C1 segment of cervical spinal cord (tissue), 14 donors: ENCODE measurements around the gene UGT2B11.
A peak's percentile ranks its signal among the peaks of the same experiment; 100 is the strongest.
"Not testable (repeated sequence)": the region's sequence is repeated elsewhere in the genome, so short reads cannot be mapped to it uniquely, and the experiment has no call there.

Experiments
- DNase-seq, 14 donors: peaks; one replicate each; lab custom pipeline; 2025; lab: John Stamatoyannopoulos, UW

UGT2B11 gene

DNA sequence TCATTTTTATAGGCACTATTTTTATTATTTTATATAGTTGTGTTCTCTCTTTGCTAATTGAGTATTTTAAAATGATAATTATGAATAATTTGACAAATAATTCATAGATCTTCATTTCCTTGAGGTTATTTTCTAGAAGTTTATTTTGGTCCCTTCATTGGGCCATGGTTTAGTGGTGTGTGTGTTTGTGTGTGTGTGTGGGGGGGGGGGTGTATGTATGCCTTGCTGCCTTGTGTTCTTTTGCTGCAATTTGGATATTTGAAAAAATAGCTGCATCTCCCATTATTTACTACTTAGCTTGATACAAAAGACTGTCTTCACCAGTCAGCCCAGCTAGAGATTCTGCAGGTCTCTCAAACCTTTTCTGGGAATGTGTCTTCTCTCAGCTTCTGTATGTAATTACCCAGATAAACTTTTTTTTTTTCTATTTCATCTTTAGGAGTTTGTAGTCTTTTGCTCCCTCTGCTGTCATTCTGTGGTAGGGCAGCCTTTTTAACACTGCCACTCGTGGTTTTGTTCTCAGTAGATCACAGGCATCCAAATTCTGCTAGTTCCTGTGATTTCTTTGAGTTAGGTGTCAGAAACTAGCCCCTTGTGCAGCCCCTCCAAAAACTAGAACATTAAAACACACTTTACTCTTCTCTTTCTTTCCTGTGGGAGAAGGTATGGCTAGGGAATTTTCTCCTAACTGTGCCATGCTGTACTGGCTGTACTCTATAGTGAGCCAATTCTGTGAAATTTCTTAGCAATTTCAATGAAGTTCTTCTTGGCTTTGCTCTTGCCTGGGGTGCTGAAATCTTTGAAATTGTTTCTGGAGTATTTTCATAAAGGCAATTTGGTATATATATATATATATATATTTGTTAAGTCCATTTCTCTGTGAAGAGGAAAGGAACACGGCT lies 44.1 kb downstream of the UGT2B11 start:
- DNase-seq = peak in 4 of 14 donors; percentile 0 to 2 (median 1)

- not testable (repeated sequence) for DNase-seq
Observed at GRCh38 chr4:69169171-69169570, 45.4 kb downstream of the UGT2B11 start.

DNA sequence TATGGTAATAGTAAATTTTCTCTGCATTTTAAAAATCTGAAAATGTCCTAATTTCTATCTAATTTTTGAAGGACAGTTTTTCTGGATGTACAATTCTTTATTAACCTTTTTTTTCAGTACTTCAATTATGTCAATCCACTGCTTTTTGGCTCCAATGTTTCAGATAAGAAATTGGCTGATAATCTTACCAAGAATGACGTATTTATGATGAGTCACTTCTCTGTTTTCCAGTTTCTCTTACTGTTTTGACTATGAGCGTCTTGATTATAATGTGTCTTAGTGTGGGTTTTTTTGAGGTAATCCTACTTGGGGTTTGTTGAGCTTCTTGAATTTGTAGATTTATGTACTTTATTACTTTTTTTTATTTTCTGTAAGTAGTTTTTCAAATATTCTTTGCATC lies 47.2 kb downstream of the UGT2B11 start:
- no peak for DNase-seq

GRCh38 chr4:69166376-69166775 lies 48.2 kb downstream of the UGT2B11 start:
- DNase-seq = not testable (repeated sequence)

DNA sequence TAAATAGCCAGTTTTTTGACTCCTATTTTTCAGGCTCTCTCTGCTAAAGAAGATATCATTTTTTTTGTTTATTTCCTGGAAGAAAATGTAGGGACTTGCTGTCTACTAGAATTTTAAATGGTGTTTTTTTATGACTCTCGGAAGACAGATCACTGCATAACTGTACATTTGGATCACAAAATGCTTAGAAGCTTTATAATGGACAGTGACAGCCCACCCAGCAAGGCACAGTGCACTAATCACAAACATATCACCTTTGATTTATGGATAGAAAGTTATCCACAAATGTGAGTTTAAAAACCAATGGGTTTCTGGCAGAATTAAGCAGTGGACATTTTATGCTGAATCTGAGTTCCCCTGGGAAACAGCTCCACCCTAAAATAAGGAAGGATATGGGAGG lies 48.8 kb downstream of the UGT2B11 start:
- not testable (repeated sequence) for DNase-seq

GRCh38 chr4:69156913-69157312 lies 57.6 kb downstream of the UGT2B11 start:
- no peak for DNase-seq

GRCh38 chr4:69154021-69154420 lies 60.5 kb downstream of the UGT2B11 start:
- DNase-seq = no peak
